Upper lobe of left lung (tissue), 6 donors: ENCODE results near the gene MSH4. TPM values are rescaled to one million over a fixed set of nuclear protein-coding genes. Genes with fewer than 3 reads are reported as not detected.

Experiments used
- ATAC-seq, 2 donors: fragments of 200-7000 bp; cut with Tn5 transposase; one replicate each; pipeline ENCODE4 v1.9.1; 2022; ENCODE audit warnings: mild to moderate bottlenecking in 2 of 2, moderate library complexity in 2 of 2; ENCODE audit not compliant: low FRiP score in 2 of 2
- DNase-seq, 2 donors: peaks; one replicate each; pipeline ENCODE4 v3.0.0-alpha.2; 2019 to 2020
- H3K27ac ChIP-seq, 4 donors: fragments of 200-600 bp; sonication (generic); one replicate each; pipeline ENCODE4 v1.5.1; 2016 to 2019
- H3K27me3 ChIP-seq, 4 donors: fragments of 200-600 bp; sonication (generic); one replicate each; pipeline ENCODE4 v1.5.1; 2017 to 2019
- H3K36me3 ChIP-seq, 4 donors: fragments of 200-600 bp; sonication (generic); one replicate each; pipeline ENCODE4 v1.5.1; 2016 to 2019
- H3K4me1 ChIP-seq, 4 donors: fragments of 200-600 bp; sonication (generic); one replicate each; pipeline ENCODE4 v1.5.1; 2018 to 2019
- H3K4me3 ChIP-seq, 4 donors: fragments of 200-600 bp; sonication (generic); one replicate each; pipeline ENCODE4 v1.5.1; 2017 to 2019; ENCODE audit warnings: mild to moderate bottlenecking in 2 of 4, moderate library complexity in 1 of 4
- H3K9me3 ChIP-seq, 4 donors: fragments of 200-600 bp; sonication (generic); one replicate each; pipeline ENCODE4 v1.5.1; 2018 to 2019
- EP300 ChIP-seq, 4 donors: sonication (generic); formaldehyde crosslinking; IDR thresholded peaks; one replicate each; pipeline ENCODE4 v1.5.1; 2017; ENCODE audit warnings: antibody characterized with exemption in 4 of 4, control low read depth in 2 of 4
- POLR2A ChIP-seq, 4 donors: fragments of 450-650 bp; IDR thresholded peaks; one replicate each; pipeline ENCODE4 v1.5.1; 2016 to 2017; ENCODE audit warnings: antibody characterized with exemption in 4 of 4, mild to moderate bottlenecking in 2 of 4
- POLR2AphosphoS5 ChIP-seq, 2 donors: sonication (generic); formaldehyde crosslinking; IDR thresholded peaks; one replicate each; pipeline ENCODE4 v1.5.1; 2017; ENCODE audit warnings: antibody characterized with exemption in 2 of 2
- WGBS, 2 donors: methylation state at CpG; one replicate each; pipeline ENCODE4 v1.1.5; 2017 to 2018; 5-methylcytosine and 5-hydroxymethylcytosine counted together
- total RNA-seq, 6 donors: library from RNA; depleted of rRNA in 4 of 6; stranded (reverse); fragments of >200 nt in 4 of 6; gene quantifications; one replicate each; pipeline versions ENCODE4 v1.1.0 to v1.2.1, GENCODE V29; 2016 to 2021
- TF ChIP-seq, protein P1 (sequence below), 6 experiments: fragments of 450-650 bp in 4 of 6; fragments of 200-600 bp in 2 of 6; sonication (generic) in 2 of 6; IDR thresholded peaks; one replicate each; pipeline ENCODE4 v1.5.1; 2016 to 2019; ENCODE audit warnings: antibody characterized with exemption in 6 of 6
- donor health status: DM: no; HTN: no; CAD: no; lungs with moderate emphysema.
- donor health status: DM: no; HTN: yes; CAD: no; lungs with severe emphysema.

Gene MSH4
- total RNA-seq, 6 donors from 2014 or later, result 0.31 to 0.74 (median 0.46) TPM; not detected in 3

GRCh38 chr1:75785320-75785982, 11.2 kb upstream of the MSH4 start:
- Histone ChIP-seq H3K27ac (peak overlapping the region; percentile 78 to 96 (median 84)), H3K27me3 (no peaks in the 10 kb centered on the region), H3K4me3 (peak overlapping the region; percentile 40 to 74 (median 65)), H3K36me3 (peaks cover 0 to 12% (median 5%) of the 10 kb centered on the region in 4 donors), H3K4me1 (peaks cover 22 to 48% (median 40%) of the 10 kb centered on the region in 4 donors), H3K9me3 (no peaks in the 10 kb centered on the region)
- TF ChIP-seq POLR2AphosphoS5 (IDR thresholded peaks at IDR 0.05) (no peak), EP300 (IDR thresholded peaks at IDR 0.05) (no peak), POLR2A (IDR thresholded peaks at IDR 0.05) (no peak)
- TF ChIP-seq, protein P1, sequence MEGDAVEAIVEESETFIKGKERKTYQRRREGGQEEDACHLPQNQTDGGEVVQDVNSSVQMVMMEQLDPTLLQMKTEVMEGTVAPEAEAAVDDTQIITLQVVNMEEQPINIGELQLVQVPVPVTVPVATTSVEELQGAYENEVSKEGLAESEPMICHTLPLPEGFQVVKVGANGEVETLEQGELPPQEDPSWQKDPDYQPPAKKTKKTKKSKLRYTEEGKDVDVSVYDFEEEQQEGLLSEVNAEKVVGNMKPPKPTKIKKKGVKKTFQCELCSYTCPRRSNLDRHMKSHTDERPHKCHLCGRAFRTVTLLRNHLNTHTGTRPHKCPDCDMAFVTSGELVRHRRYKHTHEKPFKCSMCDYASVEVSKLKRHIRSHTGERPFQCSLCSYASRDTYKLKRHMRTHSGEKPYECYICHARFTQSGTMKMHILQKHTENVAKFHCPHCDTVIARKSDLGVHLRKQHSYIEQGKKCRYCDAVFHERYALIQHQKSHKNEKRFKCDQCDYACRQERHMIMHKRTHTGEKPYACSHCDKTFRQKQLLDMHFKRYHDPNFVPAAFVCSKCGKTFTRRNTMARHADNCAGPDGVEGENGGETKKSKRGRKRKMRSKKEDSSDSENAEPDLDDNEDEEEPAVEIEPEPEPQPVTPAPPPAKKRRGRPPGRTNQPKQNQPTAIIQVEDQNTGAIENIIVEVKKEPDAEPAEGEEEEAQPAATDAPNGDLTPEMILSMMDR (IDR thresholded peaks at IDR 0.05), result no peak
- WGBS, 2 donors, result 11 to 15% methylated on average over 9 of the region's 9 CpGs
- ATAC-seq (peak; percentile 21 to 60), DNase-seq (no peak)

- WGBS, 2 donors, result 0 to 1% methylated on average over 21 to 28 of the region's 28 CpGs
Measured at GRCh38 chr1:75785983-75786853, 10.5 kb upstream of the MSH4 start, which contains the start of gene RABGGTB. TSS of gene RABGGTB (plus strand) at chr1:75786256. CDS start at chr1:75786272, 16 bp downstream.

DNA sequence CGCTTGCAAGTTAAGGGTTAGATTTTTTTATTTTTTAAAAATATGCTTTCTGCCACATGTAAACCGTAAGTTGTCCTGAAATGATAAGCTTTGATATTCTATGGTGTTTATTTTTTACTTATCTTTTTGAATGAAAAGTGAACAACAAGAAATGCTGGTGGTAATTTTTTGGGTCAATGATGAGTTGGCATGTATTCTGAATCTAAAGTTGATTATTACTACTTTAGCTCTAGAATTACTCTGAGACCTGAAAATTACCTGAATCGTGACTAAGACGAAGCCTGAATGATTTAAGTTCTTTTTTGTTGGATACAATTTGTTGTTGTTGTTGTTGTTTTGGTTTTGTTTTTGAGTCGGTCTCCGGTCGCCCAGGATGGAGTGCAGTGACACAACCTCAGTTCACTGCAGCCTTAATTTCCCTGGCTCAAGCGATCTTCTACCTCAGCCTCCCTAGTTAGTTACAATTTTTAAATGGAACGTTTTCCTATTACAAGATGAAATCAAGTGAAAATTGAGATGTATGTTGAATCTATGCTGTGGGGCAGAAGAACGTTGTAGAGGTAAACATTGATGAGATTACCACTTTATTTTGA, 9.7 kb upstream of the MSH4 start:
- ATAC-seq (no peak), DNase-seq (no peak)
- H3K4me1 ChIP-seq, result peaks cover 34 to 62% (median 49%) of the 10 kb centered on the region in 4 donors
- H3K9me3 ChIP-seq, result no peaks in the 10 kb centered on the region
- WGBS, 2 donors, result 4 to 5% methylated on average over 10 of the region's 10 CpGs
- peak overlapping the region; percentile 61 to 78 (median 72) for H3K4me3 ChIP-seq
- H3K27ac ChIP-seq, result peak overlapping the region; percentile 78 to 96 (median 84)
- H3K36me3 ChIP-seq, result peaks cover 0 to 28% (median 15%) of the 10 kb centered on the region in 4 donors
- TF ChIP-seq, protein P1 (IDR thresholded peaks at IDR 0.05), result no peak
- no peak for TF ChIP-seq EP300 (IDR thresholded peaks at IDR 0.05)
- no peak for TF ChIP-seq POLR2A (IDR thresholded peaks at IDR 0.05)
- TF ChIP-seq POLR2AphosphoS5 (IDR thresholded peaks at IDR 0.05), result no peak
- H3K27me3 ChIP-seq, result no peaks in the 10 kb centered on the region

More at GRCh38 chr1:75785983-75786853, 10.5 kb upstream of the MSH4 start, which contains the start of gene RABGGTB:
- no peaks in the 10 kb centered on the region for H3K9me3 ChIP-seq
- peaks cover 30 to 56% (median 46%) of the 10 kb centered on the region in 4 donors for H3K4me1 ChIP-seq
- peak; percentile 96 to 98 for DNase-seq
- H3K4me3 ChIP-seq, result peak within 1 kb of the TSS; percentile 61 to 78 (median 72)
- peaks cover 0 to 20% (median 8%) of the 10 kb centered on the region in 4 donors for H3K36me3 ChIP-seq
- no peaks in the 10 kb centered on the region for H3K27me3 ChIP-seq
- H3K27ac ChIP-seq, result peak within 1 kb of the TSS; percentile 78 to 96 (median 84)
- peak; percentile 100 for ATAC-seq
- TF ChIP-seq, protein P1 (IDR thresholded peaks at IDR 0.05), result no peak
- TF ChIP-seq POLR2A (IDR thresholded peaks at IDR 0.05), result peak in 3 of 4 donors; percentile 89 to 93 (median 90)
- peak; percentile 94 to 95 for TF ChIP-seq POLR2AphosphoS5 (IDR thresholded peaks at IDR 0.05)
- peak in 1 of 4 donors; percentile 14 for TF ChIP-seq EP300 (IDR thresholded peaks at IDR 0.05)

GRCh38 chr1:75787524-75787923, 9.2 kb upstream of the MSH4 start:
- Histone ChIP-seq H3K4me1 (peaks cover 34 to 62% (median 49%) of the 10 kb centered on the region in 4 donors), H3K27ac (peak overlapping the region; percentile 78 to 96 (median 84))
- ATAC-seq, result no peak

More at GRCh38 chr1:75787524-75787923, 9.2 kb upstream of the MSH4 start:
- DNase-seq, result no peak
- no peaks in the 10 kb centered on the region for H3K27me3 ChIP-seq
- WGBS, 2 donors, result 10 to 18% methylated on average over 4 of the region's 4 CpGs
- TF ChIP-seq POLR2AphosphoS5 (IDR thresholded peaks at IDR 0.05) (no peak), EP300 (IDR thresholded peaks at IDR 0.05) (no peak), POLR2A (IDR thresholded peaks at IDR 0.05) (no peak)
- TF ChIP-seq, protein P1 (IDR thresholded peaks at IDR 0.05), result no peak
- H3K9me3 ChIP-seq, result no peaks in the 10 kb centered on the region
- H3K36me3 ChIP-seq, result peaks cover 5 to 33% (median 20%) of the 10 kb centered on the region in 4 donors
- peak overlapping the region; percentile 24 to 74 (median 65) for H3K4me3 ChIP-seq
